Measurements from ENCODE around the gene THRB.

Gene THRB

DNA sequence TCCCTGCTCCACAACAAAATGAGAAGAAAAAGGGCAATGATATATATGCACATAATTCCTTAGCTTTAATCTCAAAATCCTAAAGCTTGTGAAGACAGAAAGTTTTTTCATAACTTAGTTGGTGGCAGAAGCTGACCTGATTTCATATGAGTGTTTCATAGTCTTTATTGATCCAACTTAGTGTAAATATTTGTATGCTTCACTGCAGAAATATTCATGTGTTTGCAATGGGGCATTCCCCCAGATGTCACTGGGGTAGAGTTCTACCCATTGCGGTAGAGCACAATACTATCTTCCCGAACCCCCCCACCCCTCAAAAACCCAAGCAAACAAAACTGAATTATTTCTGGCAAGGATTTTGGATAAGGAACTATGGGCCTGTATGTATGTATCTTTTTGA is 221.2 kb downstream of the THRB start:
- no peak overlapping the region for H3K4me3 Mint-ChIP-seq
- intact Hi-C loops (cut with micrococcal nuclease) = no loop called here
- H3K4me1 Mint-ChIP-seq (ENCODE audit: low read depth) = no peaks in the 10 kb centered on the region
- no peaks in the 10 kb centered on the region for H3K27me3 Mint-ChIP-seq
- no peaks in the 10 kb centered on the region for H3K9me3 Mint-ChIP-seq
- H3K36me3 Mint-ChIP-seq (ENCODE audit: low read depth) = no peaks in the 10 kb centered on the region
- H3K27ac Mint-ChIP-seq = no peak overlapping the region

DNA sequence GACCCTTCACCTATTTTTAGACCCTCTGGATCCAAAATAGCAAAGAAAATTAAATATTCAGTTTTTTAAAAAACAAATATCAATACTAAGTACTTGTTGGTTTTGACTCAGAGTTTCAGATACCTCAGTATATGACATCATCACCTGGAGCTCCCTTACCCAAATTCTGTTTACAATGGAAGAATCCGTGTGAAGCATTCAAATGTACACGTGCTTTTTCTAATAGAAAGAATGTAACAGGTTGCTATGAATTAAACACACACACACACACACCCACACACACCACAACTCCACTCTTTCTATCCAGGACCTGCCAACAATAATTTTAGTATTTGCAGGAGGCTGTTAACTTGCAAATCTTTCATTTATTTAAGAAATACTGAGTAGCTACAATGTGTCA is 221.8 kb downstream of the THRB start:
- Mint-ChIP-seq H3K9me3 (no peaks in the 10 kb centered on the region), H3K36me3 (ENCODE audit: low read depth) (no peaks in the 10 kb centered on the region), H3K4me3 (no peak overlapping the region), H3K4me1 (ENCODE audit: low read depth) (no peaks in the 10 kb centered on the region), H3K27me3 (no peaks in the 10 kb centered on the region), H3K27ac (no peak overlapping the region)
- intact Hi-C loops (cut with micrococcal nuclease) = no loop called here

DNA sequence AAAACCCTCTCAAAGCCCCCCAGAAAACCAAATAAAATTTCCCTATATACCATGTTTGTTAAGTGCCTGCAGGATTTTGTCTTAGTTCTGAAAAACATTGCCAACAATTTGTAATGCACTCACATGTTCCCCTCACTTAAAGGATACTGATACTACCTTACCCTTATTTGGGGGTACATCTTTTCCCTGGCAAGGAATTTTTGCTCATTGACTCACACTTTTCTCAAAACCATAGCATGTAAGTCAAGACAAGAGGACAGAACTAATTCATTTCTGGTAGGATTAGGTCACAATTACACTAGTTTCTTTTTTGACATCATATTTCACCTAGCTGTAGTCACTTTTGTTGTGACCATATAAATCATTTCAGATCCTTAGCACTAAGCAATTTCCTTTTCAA is 222.2 kb downstream of the THRB start:
- Mint-ChIP-seq H3K36me3 (ENCODE audit: low read depth) (no peaks in the 10 kb centered on the region), H3K27ac (no peak overlapping the region), H3K9me3 (no peaks in the 10 kb centered on the region), H3K27me3 (no peaks in the 10 kb centered on the region), H3K4me1 (ENCODE audit: low read depth) (no peaks in the 10 kb centered on the region), H3K4me3 (no peak overlapping the region)
- intact Hi-C loops (cut with micrococcal nuclease) = no loop called here

DNA sequence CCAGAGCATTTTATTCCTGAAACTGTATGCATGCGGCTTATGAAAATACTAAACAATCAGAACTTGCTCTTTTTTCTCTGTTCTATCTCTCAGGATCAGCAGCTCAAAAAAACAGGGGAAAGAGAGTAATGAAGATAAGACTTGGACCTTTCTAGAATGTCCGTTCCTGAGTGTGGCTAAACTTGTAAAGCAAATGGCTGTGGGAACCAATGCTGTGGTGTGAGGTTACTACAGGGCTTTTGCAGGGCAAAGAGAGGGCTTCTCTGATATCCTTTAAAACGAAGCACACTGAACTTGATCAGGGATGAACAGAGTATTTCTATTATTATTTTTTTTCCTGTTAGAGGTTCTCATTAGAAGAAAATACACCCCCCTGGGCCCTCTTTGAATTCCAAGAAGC is 223.4 kb downstream of the THRB start:
- no peak overlapping the region for H3K27ac Mint-ChIP-seq
- H3K36me3 Mint-ChIP-seq (ENCODE audit: low read depth) = no peaks in the 10 kb centered on the region
- no peaks in the 10 kb centered on the region for H3K4me1 Mint-ChIP-seq (ENCODE audit: low read depth)
- no peaks in the 10 kb centered on the region for H3K9me3 Mint-ChIP-seq
- intact Hi-C loops (cut with micrococcal nuclease) = no loop called here
- no peak overlapping the region for H3K4me3 Mint-ChIP-seq
- H3K27me3 Mint-ChIP-seq = peaks cover 4% of the 10 kb centered on the region

DNA sequence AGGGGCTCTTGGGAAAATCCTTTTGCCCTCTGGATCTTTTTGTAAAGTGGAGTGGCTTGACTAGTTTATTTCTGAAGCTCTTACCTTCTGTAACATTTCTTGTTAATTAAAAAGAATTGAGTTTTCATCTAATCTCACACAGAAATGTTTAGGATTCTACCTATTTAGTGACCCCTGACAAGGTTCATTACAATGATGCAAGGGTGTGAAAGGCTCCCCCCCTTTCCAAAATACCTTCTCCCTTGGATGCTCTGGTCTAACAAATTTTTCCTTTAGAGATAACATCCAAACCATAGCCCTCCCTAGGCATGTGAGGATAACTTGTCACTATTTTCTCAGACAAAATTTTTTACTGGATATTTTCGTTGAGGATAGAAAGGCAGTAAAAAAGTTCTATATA is 223.9 kb downstream of the THRB start:
- Mint-ChIP-seq H3K9me3 (no peaks in the 10 kb centered on the region), H3K27ac (no peak overlapping the region), H3K4me1 (ENCODE audit: low read depth) (no peaks in the 10 kb centered on the region), H3K36me3 (ENCODE audit: low read depth) (no peaks in the 10 kb centered on the region), H3K27me3 (peaks cover 4% of the 10 kb centered on the region), H3K4me3 (no peak overlapping the region)
- intact Hi-C loops (cut with micrococcal nuclease) = no loop called here

DNA sequence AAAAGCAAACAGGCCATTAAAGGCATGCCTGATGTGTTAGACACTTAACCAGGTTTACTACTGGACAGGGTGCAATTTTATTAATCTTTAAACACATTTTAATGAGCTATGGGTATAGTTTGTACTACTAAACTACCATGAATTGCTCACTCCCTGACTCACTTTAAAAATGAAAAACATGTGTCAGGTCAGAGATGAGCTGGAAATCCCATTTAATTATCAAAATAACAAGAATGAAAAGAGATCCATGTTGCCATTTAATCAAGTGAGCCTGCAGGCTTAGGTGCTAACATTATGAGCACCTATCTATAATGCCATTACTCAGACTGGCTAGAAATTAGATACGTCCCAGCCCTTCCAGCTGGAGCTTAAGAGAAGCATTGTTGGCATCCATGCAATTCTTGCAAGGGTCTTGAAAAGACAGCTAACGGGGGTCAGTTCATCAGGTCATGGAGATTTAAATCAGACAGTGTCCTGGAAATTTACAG is 224.4 kb downstream of the THRB start:
- no peaks in the 10 kb centered on the region for H3K9me3 Mint-ChIP-seq
- no peak overlapping the region for H3K4me3 Mint-ChIP-seq
- no peak overlapping the region for H3K27ac Mint-ChIP-seq
- no peaks in the 10 kb centered on the region for H3K4me1 Mint-ChIP-seq (ENCODE audit: low read depth)
- H3K27me3 Mint-ChIP-seq = peaks cover 4% of the 10 kb centered on the region
- no peaks in the 10 kb centered on the region for H3K36me3 Mint-ChIP-seq (ENCODE audit: low read depth)
- intact Hi-C loops (cut with micrococcal nuclease) = no loop called here

DNA sequence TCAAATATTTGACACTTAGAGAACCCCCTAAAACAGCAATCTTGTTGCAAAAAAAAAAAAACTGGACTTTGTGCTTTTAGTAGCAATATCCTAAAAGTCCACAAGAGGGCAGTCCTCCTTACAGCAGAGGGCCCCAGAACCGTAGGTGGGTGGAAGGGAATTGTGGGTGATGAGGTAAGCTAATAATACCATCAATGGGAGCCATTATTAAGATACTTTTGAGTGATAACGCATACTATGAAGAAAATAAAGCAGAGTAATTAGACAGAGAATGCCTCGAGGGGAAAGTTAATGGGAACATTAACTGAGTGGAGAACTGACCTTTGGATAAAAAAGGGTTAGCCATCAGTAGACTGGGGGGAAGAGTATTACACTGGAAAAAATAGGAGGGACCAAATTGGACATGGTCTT is 229.9 kb downstream of the THRB start:
- Mint-ChIP-seq H3K27me3 (peaks cover 4% of the 10 kb centered on the region), H3K4me1 (ENCODE audit: low read depth) (no peaks in the 10 kb centered on the region), H3K9me3 (no peaks in the 10 kb centered on the region), H3K4me3 (no peak overlapping the region), H3K27ac (no peak overlapping the region), H3K36me3 (ENCODE audit: low read depth) (no peaks in the 10 kb centered on the region)
- intact Hi-C loops (cut with micrococcal nuclease) = loop anchor here (2.0 kb wide), 2 partner anchors 376 to 416 kb away; no protein-coding TSS in a partner anchor

DNA sequence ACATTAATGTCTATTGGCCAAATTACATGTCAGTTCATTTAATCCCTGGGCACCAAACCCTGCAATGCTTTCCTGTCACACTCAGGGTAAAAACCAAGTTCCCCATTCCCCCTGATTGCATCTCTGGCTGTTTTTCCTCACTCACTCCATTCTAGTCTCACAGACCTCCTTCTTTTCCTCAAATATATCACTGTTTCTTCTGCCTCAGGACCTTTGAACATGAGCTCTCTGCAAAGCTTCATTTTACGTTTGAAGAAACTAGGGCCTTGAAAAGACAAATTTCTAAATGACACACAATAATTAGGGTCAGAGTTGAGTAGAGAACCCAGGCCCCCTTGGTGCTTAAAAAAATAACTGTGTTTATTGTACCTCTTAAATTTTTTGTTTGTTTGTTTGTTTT is 230.6 kb downstream of the THRB start:
- no peaks in the 10 kb centered on the region for H3K36me3 Mint-ChIP-seq (ENCODE audit: low read depth)
- H3K4me3 Mint-ChIP-seq = no peak overlapping the region
- intact Hi-C loops (cut with micrococcal nuclease) = loop anchor here (2.0 kb wide), 2 partner anchors 377 to 417 kb away; no protein-coding TSS in a partner anchor
- no peaks in the 10 kb centered on the region for H3K9me3 Mint-ChIP-seq
- no peaks in the 10 kb centered on the region for H3K4me1 Mint-ChIP-seq (ENCODE audit: low read depth)
- H3K27ac Mint-ChIP-seq = no peak overlapping the region
- H3K27me3 Mint-ChIP-seq = peaks cover 4% of the 10 kb centered on the region

DNA sequence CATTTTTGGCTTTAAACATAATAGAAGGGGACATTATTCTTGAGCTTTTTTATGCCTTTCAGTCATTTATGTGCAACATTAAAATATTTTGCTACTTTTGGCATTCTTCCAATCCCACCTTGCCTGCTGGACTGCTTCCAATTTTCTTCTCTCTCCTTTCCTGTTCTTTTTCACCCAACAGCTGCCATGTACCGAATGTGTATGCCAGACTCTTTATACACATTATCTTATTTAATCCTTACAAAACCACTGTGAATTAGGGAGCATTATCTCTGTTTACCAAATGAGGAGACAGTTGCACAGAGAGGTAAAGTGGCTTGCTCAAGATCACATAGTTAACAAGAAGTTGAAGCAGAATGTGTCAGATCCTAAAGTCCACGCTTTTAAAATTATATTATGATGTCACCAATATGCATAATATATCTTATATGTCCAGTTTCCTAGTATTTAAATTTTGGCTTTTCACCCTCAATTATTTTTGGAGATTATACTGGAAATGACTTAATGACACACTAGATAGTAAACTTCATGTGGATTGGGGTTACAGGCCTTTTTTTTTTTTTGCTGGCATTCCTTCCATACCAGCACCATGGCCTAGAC is 231.5 kb downstream of the THRB start:
- Mint-ChIP-seq H3K4me1 (ENCODE audit: low read depth) (no peaks in the 10 kb centered on the region), H3K4me3 (no peak overlapping the region), H3K9me3 (no peaks in the 10 kb centered on the region), H3K36me3 (ENCODE audit: low read depth) (no peaks in the 10 kb centered on the region), H3K27me3 (peaks cover 4% of the 10 kb centered on the region), H3K27ac (no peak overlapping the region)
- intact Hi-C loops (cut with micrococcal nuclease) = no loop called here

DNA sequence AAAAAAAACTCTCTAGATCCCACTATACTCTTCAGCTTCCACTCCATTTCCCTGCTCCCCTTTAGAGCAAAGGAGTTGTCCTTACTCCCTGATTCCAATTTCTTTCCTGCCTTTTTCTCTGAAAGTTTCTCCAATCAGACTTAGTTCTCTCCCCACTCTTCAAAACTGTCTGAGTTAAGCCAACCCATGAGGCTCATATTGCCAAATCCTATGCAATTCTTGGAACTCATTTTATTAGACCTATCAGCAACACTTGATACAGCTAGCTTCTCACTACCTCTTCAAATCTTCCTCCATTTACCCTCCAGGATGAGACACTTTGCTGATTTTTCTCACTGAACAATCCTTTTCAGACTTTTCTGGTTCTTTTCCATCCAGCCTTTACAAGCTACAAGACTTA is 233.1 kb downstream of the THRB start:
- H3K27me3 Mint-ChIP-seq = peaks cover 2% of the 10 kb centered on the region
- H3K9me3 Mint-ChIP-seq = no peaks in the 10 kb centered on the region
- no peak overlapping the region for H3K4me3 Mint-ChIP-seq
- H3K4me1 Mint-ChIP-seq (ENCODE audit: low read depth) = no peaks in the 10 kb centered on the region
- no peak overlapping the region for H3K27ac Mint-ChIP-seq
- H3K36me3 Mint-ChIP-seq (ENCODE audit: low read depth) = no peaks in the 10 kb centered on the region
- intact Hi-C loops (cut with micrococcal nuclease) = no loop called here

DNA sequence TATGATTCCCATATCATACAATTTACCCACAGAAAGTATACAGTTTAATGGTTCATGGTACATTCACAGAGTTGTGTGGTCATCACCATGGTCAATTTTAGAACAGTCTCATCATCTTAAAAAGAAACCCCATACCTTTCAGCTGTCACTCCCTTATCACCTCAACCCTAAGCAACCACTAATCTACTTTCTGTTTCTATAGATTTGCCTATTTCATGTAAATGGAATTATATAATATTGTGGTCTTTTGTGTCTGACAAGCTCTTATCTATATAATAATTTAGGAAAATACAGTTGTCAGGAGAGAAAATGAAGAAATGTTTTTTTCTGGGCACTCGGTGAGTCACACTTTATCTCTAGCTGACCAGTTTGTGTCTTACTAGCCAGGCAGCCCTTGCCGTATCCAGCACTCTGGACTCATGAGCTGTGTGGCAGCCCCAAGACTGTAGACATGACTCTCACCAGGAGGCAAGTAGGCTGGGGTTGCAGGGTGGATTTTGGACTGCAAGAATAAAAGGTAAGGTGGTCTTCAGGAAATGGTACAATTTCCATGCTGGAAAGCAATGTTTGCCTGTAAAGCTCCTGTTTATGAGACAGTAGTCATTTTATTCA is 234.6 kb downstream of the THRB start:
- H3K9me3 Mint-ChIP-seq = no peaks in the 10 kb centered on the region
- H3K27ac Mint-ChIP-seq = no peak overlapping the region
- H3K4me1 Mint-ChIP-seq (ENCODE audit: low read depth) = no peaks in the 10 kb centered on the region
- H3K36me3 Mint-ChIP-seq (ENCODE audit: low read depth) = no peaks in the 10 kb centered on the region
- H3K27me3 Mint-ChIP-seq = no peaks in the 10 kb centered on the region
- H3K4me3 Mint-ChIP-seq = no peak overlapping the region
- intact Hi-C loops (cut with micrococcal nuclease) = no loop called here

DNA sequence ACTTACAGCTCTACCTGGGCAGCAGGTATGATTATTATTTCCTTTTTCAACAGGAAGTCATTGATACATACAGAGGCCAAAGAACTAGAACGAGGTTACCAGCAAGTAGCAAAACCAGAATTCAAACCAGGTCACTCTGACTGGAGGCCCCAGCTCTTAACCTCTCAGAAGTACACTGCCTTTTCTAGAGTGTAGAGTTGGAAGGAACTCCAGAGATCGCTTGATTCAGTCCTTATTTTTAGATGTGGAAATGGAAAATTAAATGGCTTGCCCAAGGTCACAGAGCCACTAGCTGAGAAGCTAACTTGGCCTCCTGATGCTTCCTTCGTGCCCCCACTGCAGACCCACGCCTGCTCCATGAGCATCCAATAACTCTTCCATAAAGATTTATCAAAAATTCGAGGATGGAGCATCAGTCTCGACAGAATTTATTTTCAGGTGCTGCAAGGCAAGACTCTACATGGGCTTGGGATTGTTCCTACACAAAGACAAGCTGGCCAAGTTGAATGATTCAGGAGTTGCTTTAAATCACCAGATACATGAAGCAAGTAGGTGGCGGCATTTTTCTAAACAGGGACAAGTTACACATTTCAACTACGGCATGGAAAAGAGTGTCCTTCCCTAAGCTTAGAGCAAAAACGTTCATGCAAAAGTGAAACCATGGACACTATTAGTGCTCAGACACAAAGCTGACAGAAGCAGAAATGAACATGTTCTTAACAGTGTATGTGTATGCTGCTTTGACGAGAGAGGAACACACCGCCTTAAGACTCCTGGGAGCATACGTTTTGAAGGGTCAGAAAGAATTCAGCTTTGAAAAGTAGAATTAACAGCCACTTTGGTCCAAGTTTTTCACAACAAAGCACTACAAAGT is 235.7 kb downstream of the THRB start:
- Mint-ChIP-seq H3K27ac (no peak overlapping the region), H3K4me3 (no peak overlapping the region), H3K9me3 (no peaks in the 10 kb centered on the region), H3K4me1 (ENCODE audit: low read depth) (no peaks in the 10 kb centered on the region), H3K36me3 (ENCODE audit: low read depth) (no peaks in the 10 kb centered on the region), H3K27me3 (no peaks in the 10 kb centered on the region)
- intact Hi-C loops (cut with micrococcal nuclease) = no loop called here

DNA sequence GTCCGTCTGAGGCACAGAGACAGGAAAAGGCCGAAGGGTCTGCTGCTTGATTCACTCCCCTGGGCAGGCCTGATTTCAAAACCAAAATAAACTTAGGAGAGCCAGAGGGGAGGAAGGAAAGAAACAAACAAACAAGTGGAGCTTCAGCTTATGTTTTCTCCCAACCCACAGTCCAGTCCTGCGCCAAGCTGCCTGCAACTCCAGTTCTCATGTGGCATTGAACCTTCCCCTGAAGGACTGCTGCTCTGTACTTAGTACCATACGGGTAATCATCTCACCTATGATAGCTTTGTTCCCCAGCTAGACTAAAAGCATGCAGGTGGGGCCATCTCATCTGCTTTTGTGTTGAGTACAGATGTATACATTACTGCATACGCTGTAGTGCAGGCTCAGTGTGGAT is 236.4 kb downstream of the THRB start:
- intact Hi-C loops (cut with micrococcal nuclease) = no loop called here
- Mint-ChIP-seq H3K4me3 (no peak overlapping the region), H3K9me3 (no peaks in the 10 kb centered on the region), H3K36me3 (ENCODE audit: low read depth) (no peaks in the 10 kb centered on the region), H3K27me3 (no peaks in the 10 kb centered on the region), H3K27ac (no peak overlapping the region), H3K4me1 (ENCODE audit: low read depth) (no peaks in the 10 kb centered on the region)

DNA sequence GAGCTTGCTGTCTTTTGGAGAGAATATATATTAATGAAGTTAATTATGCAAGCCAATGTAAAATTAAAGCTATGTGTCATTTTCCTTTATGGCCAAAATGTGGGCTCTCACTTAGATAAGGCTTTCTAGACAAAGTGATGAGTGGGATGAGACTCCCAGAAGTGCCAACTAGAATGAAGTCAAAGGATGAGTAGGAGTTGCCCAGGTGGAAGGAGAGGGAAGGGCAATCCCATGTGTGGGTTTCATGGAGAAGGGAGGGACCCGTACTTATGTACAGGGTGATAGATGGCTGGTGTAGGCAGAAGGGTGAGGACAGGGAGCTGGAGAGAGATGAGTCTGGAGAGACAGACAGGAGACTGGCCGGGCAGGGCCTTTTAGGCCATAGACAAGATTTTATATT is 239.2 kb downstream of the THRB start:
- H3K4me1 Mint-ChIP-seq (ENCODE audit: low read depth) = no peaks in the 10 kb centered on the region

More for the DNA sequence above, 239.2 kb downstream of the THRB start:
- intact Hi-C loops (cut with micrococcal nuclease) = no loop called here
- no peak overlapping the region for H3K4me3 Mint-ChIP-seq
- H3K27me3 Mint-ChIP-seq = no peaks in the 10 kb centered on the region
- H3K27ac Mint-ChIP-seq = no peak overlapping the region
- H3K9me3 Mint-ChIP-seq = no peaks in the 10 kb centered on the region
- H3K36me3 Mint-ChIP-seq (ENCODE audit: low read depth) = no peaks in the 10 kb centered on the region

Measured in dendritic cell treated with granulocyte-macrophage colony-stimulating factor and Interleukin-4, amounts not matched to agents 40 ng/mL and 50 ng/mL, for 4 days (primary cell).